HG02981 (cell line): Measurements from ENCODE around the gene ITPK1.

Experiments used
- ATAC-seq: cut with Tn5 transposase; IDR thresholded peaks from one replicate; pipeline ENCODE4 v1.9.1; 2021; ENCODE audit warnings: mild to moderate bottlenecking, moderate library complexity; ENCODE audit not compliant: unreplicated experiment

The ITPK1 gene

GRCh38 chr14:92973798-92974372 lies 141.8 kb downstream of the ITPK1 start:
- ATAC-seq: no peak

GRCh38 chr14:92973261-92973797 lies 142.4 kb downstream of the ITPK1 start:
- ATAC-seq: no peak

GRCh38 chr14:92971601-92972180 lies 144.0 kb downstream of the ITPK1 start:
- ATAC-seq: no peak

- no peak for ATAC-seq
These were observed 145.5 kb downstream of the ITPK1 start for GRCh38 chr14:92970271-92970670.

- ATAC-seq: no peak
These were observed 145.9 kb downstream of the ITPK1 start for GRCh38 chr14:92969871-92970270.

GRCh38 chr14:92969430-92969829 lies 146.3 kb downstream of the ITPK1 start:
- ATAC-seq: no peak

- no peak for ATAC-seq
These were observed 147.3 kb downstream of the ITPK1 start for GRCh38 chr14:92968291-92969020.

- no peak for ATAC-seq
These were observed 148.3 kb downstream of the ITPK1 start for GRCh38 chr14:92967346-92967926.

- ATAC-seq: no peak
These were observed 150.4 kb downstream of the ITPK1 start for GRCh38 chr14:92965281-92965680.

- no peak for ATAC-seq
These were observed 151.3 kb downstream of the ITPK1 start for GRCh38 chr14:92964124-92965109.

- no peak for ATAC-seq
These were observed 152.2 kb downstream of the ITPK1 start for GRCh38 chr14:92963301-92964123.

- no peak for ATAC-seq
These were observed 153.0 kb downstream of the ITPK1 start for GRCh38 chr14:92962831-92963095.

- no peak for ATAC-seq
These were observed 153.5 kb downstream of the ITPK1 start for GRCh38 chr14:92962031-92962830.

GRCh38 chr14:92961567-92961855 lies 154.2 kb downstream of the ITPK1 start:
- no peak for ATAC-seq

- no peak for ATAC-seq
These were observed 154.8 kb downstream of the ITPK1 start for GRCh38 chr14:92960706-92961566.

GRCh38 chr14:92959761-92960680 lies 155.7 kb downstream of the ITPK1 start:
- no peak for ATAC-seq

- no peak for ATAC-seq
These were observed 156.6 kb downstream of the ITPK1 start for GRCh38 chr14:92959189-92959531.
